ENCODE results near the gene SDK1.

Gene SDK1

GRCh38 chr7:3964980-3965606 lies 664.0 kb downstream of the SDK1 start:
- DNase-seq: no peak

DNA sequence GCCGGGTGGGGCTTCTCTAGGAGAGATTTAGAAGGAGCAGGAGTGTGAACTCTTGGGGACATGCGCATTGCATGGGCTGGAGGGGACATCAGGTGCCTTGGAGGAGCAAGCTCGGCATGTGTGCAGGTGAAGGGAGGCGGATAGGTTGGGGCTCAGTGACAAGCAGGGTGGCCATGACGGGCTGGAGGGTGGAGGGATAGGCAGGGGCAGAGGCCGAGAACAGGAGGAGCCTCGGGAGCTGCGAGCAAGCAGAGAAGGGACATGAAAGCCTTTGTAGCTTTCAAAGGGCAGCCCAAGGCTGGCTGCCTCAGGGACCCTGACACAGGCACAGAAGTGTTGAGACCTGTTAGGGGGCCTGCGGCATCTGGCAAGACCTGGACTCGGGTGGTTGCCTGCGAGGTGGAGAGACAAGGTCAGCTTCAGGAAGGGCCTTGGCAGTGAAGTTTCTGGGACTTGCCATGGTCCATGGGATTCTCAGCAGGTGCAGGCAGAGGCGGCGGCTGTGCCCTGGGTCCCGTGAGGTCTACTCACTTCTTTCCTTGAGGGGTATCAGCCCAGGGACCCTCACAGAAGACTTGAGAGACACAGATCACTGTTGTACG lies 664.8 kb downstream of the SDK1 start:
- no peak for DNase-seq

- no peak for DNase-seq
These were observed 667.2 kb downstream of the SDK1 start for GRCh38 chr7:3968234-3968633.

DNA sequence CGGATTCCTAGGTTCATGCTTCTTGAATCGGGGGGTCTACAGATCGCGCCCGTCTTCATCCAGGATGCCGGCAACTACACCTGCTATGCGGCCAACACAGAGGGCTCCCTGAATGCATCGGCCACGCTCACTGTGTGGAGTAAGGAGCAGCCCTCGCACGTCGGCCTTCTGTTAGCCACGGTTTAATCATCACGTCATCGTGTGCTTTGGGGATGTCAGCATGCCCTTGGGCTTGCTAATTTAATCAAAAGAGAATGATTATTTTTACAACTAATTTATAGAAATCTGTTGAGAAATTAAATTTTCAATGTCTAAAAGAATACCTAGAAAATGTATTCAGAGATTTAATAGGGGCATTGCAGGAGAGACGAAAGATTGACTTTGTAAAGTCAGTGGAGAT lies 668.2 kb downstream of the SDK1 start:
- DNase-seq: no peak

DNA sequence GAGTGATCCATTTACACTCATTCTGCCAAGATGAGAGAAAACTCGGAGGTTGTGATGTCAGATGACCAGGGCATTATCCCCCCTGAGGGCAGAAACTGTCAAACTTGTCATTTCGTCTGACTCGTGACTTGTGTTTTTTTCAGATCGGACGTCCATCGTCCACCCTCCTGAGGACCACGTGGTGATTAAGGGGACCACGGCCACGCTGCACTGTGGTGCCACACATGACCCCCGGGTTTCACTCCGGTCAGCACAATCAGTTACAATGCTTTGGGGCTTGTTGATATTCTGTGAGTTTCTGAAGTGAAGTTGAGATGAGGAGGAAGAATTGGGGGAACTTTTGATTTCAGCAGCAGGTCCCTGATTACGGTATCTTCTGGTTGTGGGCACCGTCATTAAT lies 670.3 kb downstream of the SDK1 start:
- DNase-seq: no peak

GRCh38 chr7:3973264-3973663 lies 672.2 kb downstream of the SDK1 start:
- no peak for DNase-seq

DNA sequence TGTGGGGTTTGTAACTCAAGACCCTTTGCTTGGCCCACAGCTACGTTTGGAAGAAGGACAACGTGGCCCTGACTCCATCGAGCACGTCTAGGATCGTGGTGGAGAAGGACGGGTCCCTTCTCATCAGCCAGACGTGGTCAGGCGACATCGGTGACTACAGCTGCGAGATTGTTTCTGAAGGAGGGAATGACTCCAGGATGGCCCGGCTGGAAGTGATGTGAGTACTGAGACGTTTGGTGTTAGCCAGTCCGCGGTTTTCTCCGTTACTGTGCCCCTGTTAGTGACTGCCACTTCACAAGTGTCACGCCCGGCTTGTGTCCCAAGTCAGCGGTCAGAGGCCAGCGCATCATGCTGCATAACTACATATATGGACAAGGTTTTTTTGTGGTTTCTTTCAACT lies 673.3 kb downstream of the SDK1 start:
- no peak for DNase-seq

DNA sequence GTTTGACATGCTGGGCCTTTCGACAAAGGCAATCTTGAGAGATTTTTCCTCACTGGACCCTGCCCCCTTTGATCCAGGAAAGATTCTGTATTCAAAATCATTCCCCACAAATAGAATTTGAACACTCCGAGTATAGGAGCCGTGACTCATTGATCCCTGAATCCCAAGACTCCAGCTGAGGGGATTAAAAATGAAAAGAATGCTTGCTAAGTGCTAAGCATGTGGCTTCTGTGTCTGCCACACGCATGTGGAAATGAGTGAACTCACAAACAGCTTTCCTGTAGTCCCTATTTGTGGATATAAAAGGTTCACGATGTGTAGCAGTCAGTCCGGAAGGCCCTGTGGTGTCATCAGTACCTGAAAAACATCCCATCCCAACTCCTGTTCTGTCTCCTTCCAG lies 674.3 kb downstream of the SDK1 start:
- DNase-seq: no peak

DNA sequence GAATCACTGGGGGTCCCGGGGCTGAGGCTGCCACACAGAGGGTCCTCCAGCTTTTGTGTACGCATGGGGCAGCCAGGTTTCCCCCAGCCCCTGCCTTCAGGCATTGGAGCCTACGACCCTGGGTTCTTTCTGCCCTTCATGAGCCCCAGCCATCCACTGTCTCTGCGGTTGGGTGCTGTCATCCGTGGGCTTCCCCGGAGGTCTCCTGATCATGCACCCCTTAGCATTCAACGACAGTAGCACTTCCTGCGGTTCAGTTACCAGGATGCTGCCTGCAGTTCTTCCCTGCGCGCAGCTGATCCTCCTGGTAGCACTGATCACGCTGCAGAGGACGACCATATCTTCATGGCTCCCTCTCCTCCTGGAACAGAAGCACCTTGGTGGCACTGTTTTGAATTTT lies 676.3 kb downstream of the SDK1 start:
- DNase-seq: no peak

GRCh38 chr7:3978839-3979238 lies 677.8 kb downstream of the SDK1 start:
- peak; percentile 44 for DNase-seq

DNA sequence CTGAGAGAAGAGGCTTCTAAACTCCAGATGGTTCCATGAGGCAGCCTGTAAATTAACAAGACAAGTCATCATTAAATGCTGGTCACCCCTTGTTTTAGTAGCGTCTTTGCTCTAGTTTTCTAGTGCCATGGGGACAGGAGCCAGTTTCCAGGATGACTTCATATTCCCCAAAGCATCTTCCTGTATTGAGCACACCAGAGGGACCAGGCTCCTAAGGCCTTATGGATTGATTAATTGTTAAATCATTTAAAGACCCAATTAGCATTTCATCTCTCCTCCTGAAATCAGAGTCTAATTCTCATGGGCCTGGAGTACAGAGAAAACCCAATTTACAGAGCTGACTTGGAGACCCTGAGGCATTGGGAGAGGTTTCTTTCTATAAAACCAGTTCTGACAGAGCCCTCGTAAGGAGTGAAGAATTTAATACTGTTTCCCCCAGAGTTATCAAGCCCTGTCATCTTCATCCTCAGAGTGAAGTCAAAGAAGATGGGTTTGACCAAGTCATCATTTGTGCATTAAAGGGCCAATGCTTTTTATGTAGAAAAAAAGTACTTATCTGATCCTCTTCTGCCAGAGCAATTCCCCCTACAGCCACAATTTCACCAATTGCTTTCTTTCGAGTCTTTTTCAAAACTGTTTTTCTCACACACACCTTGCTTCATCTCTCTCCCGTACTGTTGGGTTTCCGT lies 678.7 kb downstream of the SDK1 start:
- DNase-seq: no peak

DNA sequence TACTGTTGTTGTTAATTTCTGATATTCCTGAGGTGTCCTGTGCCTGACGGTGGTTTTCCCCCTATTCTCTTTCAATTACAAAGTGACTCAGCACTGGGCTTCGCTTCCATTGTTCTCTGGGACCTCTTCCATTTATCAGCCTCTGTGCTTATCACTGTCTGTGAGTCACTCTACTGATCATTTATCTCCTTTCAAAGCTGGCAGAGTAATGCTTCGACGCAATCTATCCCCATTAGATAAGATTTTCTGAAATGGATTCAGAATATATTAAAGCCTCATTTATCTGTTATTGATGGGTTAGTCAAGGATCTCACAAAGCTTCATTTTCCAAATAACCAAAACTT lies 679.2 kb downstream of the SDK1 start:
- no peak for DNase-seq

- no peak for DNase-seq
These were observed 680.2 kb downstream of the SDK1 start for GRCh38 chr7:3981281-3981680.

DNA sequence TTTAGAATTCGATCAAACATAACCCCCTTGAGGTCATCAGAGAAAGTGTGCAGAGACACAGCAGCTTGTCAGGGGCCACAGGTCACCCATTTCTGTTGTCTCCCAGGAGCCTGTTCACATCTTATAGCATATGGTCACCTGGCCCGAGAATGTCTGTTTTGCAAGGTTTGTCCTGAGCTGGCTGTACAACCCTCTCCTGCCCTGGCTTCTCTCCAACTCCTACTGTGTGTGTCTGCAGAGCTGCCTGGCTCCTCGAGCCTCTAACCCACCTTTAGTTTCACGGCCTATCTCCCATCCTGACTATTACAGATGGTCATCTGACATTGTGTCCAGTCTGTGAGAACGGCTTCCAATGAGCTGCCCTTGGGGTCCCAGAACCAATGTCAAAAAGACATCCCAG lies 683.4 kb downstream of the SDK1 start:
- no peak for DNase-seq

GRCh38 chr7:3986927-3987326 lies 685.9 kb downstream of the SDK1 start:
- DNase-seq: no peak

GRCh38 chr7:3987426-3987927 lies 686.4 kb downstream of the SDK1 start:
- DNase-seq: no peak

- no peak for DNase-seq
These were observed 688.7 kb downstream of the SDK1 start for GRCh38 chr7:3989723-3990122.

DNA sequence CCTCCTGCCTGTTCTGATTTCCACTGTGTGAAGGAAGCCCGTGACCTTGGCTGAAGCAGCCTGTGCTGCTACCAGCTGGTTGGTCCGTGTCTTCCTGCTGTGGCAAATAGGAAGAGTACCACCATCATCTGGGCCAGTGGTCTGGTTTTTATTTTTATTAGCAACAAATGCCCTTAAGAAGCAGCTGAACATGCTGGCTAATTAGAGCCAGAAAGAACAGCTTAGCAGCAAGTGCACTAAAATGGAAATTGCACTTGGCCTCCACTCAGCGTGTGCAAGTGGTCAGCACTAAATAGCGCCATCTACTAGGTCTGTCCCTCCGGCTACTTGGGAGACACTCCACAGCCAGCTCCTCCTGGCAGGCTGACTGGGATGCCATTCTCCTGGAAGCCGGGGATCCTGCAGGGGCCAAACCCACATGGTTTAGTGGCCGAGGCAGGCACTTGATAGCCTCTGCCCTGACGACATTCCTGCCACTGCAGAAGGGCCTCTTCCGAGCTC lies 690.7 kb downstream of the SDK1 start:
- DNase-seq: no peak

DNA sequence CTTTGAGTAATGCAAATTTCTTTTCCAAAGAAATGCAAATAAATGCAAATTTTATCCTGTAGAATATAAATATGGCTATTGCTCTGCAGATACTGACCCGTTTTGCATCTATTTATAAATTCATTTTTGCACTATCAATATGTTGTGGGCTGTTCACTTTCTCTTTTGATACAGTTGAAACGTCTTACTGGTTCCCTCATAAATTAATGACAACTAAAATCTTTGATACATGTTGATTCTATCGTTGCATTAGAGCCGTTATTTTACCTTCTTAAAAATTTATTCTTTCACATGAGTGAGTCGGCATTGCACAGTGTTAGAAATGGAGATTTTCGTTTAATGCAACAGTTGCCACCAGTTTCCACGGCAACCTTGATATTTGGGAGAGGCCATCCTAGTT lies 691.8 kb downstream of the SDK1 start:
- DNase-seq: no peak

GRCh38 chr7:3994764-3995163 lies 693.7 kb downstream of the SDK1 start:
- no peak for DNase-seq

- no peak for DNase-seq
These were observed 694.1 kb downstream of the SDK1 start for GRCh38 chr7:3995187-3995586.

GRCh38 chr7:3998060-3998459 lies 697.0 kb downstream of the SDK1 start:
- DNase-seq: no peak

DNA sequence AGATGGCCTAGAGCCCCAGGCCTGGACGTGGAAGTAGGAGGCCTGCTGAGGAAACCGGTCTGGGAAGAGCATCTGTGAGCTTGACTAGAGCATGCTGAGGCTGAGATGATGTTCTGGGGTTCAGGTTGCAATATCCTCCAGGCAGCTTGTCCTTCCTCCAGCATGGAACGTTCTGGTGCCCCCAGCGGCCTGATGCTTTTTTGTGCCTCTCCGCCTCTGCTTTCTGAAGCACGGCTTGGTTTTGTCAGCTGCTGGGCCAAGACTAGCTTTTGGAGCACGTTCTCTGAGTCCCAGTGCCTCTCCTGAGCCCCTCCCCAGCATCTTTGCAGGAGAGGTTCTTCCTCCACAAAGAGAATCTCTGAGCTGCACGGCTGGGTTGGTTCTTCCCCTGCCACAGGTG lies 699.1 kb downstream of the SDK1 start:
- no peak for DNase-seq

DNA sequence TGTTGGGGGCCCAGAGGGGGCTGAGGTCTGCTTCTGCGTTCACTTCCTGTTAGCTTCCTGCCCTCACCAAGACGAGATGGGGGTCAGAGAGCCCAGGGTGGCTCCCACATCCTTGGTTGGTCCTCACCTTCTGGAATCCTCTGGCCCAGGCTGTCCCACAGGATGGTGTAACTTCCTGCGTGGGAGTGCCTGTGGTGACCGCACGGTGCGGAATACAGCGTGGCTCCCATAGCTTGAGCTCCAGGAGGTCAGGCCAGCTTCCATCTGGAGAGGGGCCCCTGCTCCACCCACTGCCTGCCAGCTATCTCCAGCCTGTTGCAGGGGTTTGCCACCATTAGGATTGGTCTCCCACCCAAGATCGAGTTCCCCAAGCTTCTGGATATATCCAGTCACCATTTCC lies 699.9 kb downstream of the SDK1 start:
- DNase-seq: no peak

Measured in NCI-H1092 treated with DMSO at 0.1 percent for 48 hours (cell line).